ENCODE measurements around the gene UGGT2. TPM values are rescaled to one million over a fixed set of nuclear protein-coding genes. Genes with fewer than 3 reads are reported as not detected.
"Not testable (repeated sequence)": the region's sequence is repeated elsewhere in the genome, so short reads cannot be mapped to it uniquely, and the experiment has no call there.

The UGGT2 gene
- total RNA-seq, 1 donor from 2014 or later, result 32.7 TPM

DNA sequence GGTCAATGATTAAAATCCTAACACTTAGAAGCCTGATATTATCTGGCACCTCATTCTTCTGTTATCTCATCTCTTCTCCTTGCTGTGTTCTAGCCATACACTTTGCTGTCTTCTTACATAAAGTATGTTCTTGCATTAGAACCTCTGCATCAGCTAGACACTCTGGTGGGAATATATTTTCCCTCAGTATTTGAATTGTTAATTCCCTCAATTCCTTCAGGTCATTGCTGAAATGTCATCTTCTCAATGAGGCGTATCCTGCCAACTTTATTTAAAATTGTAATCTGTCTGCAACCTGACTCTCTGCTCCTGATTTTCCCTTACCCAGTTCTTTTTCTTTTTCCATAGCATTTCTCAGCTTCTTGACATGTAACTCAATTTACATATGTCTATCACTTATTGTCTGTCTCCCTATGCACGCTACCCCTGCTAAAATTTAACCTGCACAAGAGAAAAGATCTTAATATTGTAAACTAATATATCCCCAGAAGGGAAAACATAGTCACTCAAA, 138.2 kb downstream of the UGGT2 start:
- no peak for DNase-seq (ENCODE audit: extremely low read depth, low read depth, low spot score)

DNA sequence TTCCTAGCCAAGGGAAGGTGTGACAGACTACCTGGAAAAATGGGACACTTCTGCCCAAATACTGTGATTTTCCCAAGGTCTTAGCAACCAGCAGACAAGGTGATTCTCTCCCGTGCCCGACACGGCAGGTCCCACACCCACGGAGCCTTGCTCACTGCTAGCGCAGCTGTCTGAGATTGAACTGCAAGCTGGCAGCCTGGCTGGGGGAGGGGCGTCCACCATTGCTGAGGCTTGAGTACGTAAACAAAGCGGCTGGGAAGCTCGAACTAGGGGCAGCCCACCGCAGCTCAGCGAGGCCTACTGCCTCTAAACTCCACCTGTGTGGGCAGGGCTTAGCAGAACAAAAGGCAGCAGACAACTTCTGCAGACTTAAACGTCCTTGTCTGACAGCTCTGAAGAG, 146.2 kb downstream of the UGGT2 start:
- DNase-seq (ENCODE audit: extremely low read depth, low read depth, low spot score), result no peak

DNA sequence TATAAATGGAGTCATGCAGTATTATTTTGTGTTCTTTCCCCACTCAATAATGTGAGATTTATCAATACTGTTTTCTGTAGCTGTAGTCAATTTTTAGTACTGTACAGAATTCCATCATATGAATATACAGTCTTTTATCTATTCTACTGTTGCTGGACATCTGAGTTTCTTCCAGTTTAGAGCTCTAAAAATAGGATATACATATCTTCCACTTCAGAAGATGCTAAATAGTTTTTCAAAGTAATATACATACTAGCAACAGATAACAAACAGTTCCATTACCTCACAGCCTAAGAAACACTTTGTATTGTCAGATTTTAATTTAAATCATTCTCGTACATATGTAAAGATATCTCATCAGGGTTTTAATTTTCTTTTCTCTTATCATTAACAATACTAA, 149.6 kb downstream of the UGGT2 start:
- no peak for DNase-seq (ENCODE audit: extremely low read depth, low read depth, low spot score)

DNA sequence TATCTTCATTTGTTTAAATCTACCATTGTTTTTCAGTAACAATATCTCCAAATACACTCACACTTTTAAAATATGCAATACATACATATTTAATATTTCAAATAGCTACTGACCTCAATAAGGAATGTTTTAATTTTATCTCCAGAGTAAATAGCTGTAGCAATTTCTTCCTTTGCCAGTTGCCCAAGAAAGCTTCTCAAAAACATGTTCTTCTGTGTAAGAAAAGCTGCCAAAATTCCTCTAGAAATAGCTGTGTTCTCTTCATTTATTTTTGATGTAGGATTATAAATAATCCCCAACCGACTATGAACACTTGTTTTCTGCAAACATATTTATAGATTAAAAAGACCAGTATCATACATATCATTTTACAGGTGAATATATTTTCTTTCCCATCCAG, 150.5 kb downstream of the UGGT2 start:
- DNase-seq (ENCODE audit: extremely low read depth, low read depth, low spot score), result no peak

DNA sequence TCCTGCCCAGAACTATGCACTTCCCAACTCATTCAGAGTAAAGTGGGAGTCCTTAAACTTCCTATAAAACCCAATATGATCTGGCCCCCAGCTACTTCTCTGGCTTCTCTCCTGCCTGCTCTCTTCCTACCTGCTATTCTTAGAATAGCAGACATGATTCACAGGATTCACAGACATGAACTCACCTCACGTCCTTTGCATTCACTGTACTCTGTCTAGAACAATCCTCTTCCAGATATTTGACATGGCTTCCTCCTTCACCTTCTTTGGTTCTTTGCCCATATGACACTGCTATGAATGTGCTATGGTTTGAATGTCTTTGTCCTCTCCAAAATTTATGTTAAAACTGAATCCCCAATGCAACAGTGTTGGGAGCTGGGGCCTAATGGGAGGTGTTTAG, 154.9 kb downstream of the UGGT2 start:
- no peak for DNase-seq (ENCODE audit: extremely low read depth, low read depth, low spot score)

DNA sequence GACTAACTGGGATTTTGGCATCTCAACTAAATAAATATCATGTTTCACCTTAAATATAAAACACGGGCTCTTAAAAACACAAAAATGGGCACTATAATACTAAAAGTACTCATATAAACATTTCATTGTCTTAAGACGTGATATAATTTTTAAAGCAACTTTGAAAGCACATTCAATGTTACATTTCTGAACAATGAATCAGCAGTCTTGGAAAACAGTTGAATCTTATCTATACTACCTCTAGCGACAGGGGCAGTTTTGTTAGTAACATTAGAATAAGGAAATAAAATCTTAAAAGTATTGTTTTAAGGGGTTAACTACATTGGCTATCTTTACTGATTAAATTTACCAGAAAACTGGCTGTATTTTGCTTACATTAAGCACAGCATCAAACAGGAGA, 156.9 kb downstream of the UGGT2 start:
- DNase-seq (ENCODE audit: extremely low read depth, low read depth, low spot score), result peak; percentile 14

DNA sequence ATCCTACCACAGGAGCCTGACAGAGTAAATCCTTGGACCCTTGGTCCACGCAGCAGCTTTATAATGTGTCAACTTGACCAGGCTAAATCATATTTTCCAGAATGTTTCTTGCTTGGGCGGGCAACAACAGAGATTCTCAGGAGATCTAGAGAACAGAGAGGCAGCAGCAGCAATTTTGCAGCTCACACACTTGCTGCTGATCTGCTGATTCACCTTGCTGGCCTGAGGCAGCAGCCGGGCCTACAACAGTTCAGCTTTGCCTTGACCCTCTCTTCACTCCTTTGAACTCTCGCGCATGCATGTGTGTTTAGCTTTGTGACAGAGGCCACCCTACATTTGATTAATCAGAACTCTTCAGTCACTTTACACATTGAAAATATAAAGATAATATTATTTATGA, 159.3 kb downstream of the UGGT2 start:
- no peak for DNase-seq (ENCODE audit: extremely low read depth, low read depth, low spot score)

DNA sequence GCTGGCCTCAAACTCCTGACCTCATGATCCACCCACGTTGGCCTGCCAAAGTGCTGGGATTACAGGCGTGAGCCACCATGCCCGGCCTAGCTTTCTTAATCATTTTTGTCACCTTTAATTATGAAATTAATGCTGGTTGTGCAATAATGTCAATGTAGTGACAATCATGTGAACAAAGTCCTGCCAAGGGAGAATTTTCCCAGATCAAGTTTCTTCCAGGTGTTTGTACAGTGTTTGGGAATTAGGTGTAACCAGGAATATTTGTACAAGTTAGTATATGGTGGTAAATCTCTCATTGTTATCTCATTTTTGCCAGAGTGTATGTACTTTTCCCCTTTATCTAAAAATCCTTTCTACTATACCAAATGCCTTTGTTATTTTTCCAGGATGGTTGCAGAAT, 171.1 kb downstream of the UGGT2 start:
- no peak for DNase-seq (ENCODE audit: extremely low read depth, low read depth, low spot score)

DNA sequence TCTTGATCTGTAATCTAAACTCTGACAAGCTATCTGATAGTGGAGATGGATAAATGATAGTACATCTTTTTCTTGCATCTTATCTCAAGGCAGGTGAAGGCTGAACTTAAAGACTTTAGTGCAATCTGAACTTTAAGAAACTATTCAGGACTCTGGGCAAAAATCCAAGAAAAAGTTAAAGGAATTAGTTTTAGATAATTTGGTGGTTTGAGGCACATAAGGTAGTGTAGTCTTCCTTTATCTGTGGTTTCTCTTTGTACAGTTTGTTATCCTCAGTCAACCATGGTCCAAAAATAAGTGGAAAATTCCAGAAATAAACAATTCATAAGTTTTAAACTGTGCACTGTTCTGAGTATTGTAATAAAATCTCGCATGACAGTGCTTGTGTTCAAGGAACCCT, 172.9 kb downstream of the UGGT2 start:
- DNase-seq (ENCODE audit: extremely low read depth, low read depth, low spot score), result no peak

DNA sequence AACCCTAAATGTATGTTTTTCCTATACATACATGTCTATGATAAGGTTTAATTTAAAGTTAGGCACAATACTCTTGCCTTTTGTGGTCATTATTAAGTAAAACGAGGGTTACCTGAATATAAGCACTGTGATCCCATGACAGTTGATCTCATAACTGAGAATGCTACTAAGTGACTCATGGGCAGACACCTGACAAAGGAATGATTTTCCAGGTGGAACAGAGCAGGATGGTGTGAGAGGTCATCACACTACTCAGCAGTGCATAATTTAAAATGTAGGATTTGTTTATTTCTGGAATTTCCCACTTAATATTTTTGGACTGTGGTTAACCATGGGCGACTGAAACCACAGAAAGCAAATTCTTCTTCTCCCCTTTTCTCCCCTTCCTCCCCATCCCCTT, 178.9 kb downstream of the UGGT2 start:
- no peak for DNase-seq (ENCODE audit: extremely low read depth, low read depth, low spot score)

DNA sequence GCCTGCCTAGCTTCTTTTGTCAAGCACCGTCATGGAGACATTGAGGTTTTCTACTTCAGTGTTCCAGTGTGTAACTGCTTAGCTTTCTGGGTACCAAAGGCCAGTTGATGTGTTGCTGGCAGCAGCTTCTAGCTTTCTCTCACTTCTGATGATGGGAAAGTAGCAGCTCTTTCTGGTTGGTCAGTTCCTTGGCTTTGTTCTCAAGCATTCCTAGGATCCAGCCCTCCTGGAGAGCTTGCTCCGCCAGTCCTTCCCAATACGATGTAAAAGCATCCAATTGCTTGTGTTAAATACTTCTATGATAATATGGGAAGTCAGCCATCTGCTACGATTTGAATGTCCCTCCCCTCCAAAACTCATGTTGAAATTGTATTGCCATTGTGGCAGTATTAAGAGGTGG, 182.8 kb downstream of the UGGT2 start:
- DNase-seq (ENCODE audit: extremely low read depth, low read depth, low spot score), result no peak

DNA sequence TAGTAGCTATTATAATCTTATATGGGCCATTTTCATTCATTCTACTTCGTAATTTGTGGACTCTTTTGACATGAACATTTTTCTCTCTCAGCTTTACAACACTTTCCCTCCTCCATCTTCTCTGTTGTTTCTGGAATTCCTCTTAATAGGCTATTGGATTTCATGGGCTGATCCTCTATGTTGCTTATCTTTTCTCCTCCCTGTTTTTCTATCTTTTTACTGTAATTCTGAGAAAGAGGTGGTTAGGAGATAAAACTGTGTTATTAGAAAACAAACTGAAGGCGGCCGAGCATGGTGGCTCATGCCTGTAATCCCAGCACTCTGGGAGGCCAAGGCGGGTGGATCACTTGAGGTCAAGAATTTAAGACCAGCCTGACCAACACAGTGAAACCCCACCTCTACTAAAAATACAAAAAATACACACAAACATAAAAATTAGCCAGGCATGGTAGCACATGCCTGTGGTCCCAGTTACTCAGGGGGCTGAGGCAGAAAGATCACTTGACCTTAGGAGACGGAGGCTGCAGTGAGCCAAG, 188.1 kb downstream of the UGGT2 start:
- DNase-seq (ENCODE audit: extremely low read depth, low read depth, low spot score), result no peak

DNA sequence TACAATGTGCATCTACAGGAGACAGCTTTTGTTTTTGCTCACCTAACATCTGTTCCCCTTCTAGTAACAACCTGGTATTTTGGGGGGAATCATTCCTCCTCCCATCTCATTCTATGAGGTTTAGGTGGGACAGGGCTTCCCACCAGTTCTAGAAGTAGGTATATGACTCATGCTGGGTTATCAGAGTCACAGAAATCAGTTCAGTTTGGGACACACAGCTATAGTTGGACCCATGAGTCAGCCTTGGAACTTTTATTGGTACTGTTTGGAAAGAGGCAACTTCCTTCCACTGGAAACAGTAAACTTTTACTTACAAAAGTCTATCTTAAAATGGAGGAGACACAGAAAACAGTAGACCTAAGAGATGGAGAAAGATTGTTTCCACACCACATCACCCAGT, 190.8 kb downstream of the UGGT2 start:
- DNase-seq (ENCODE audit: extremely low read depth, low read depth, low spot score), result no peak

DNA sequence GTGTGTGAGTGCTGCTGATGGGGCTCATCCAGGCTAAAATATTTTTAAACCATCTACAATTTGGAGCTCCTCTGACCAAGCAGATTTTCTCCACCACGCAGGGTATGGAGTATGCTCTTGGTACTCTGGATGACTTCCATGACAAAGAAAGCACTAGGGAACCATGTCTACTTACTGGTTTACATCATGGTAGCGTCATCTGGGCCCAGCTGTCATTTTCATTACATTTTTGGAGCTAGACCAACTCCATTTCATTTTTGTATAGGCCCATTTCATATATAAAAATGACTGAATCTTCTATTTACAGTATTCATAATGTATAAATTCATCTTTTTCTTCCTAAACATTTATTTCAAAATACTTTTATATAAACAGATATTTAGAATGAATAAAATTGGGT, 191.9 kb downstream of the UGGT2 start:
- DNase-seq (ENCODE audit: extremely low read depth, low read depth, low spot score), result no peak

DNA sequence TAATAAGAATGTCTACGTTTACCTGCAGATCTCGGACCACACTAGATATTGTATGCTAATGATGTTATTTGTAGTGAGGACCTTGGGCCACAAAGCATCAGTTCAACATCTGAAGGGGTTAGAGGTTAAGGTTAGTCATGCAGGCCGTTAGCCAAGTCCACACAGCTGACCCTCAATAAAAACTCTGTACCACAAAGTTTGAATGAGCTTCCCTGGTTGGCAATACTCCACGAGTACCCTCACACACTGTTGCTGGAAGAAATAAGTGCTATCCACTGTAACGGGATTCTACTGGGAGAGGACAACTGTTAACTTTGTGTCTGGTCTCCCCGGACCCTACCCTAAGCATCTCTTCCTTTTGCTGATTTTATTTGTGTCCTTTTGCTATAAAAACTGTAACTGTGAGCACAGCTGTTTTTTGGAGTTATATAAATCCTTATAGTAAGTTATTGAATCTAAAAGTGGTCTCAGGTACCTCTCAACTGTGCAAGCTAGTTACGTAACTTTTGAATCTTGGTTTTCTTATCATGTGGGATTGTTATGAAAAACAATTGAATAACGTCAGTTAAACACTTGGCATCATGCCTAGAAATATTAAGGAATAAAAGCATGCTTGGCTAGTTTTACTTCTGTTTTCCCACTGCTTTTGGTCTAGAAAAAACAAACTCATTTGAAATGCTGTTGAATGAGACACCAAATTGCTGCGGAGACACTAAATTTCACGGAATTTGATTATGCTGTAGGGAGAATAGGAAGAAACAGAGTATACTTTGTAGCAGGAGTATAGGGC, 194.7 kb downstream of the UGGT2 start:
- DNase-seq (ENCODE audit: extremely low read depth, low read depth, low spot score), result peak; percentile 77

DNA sequence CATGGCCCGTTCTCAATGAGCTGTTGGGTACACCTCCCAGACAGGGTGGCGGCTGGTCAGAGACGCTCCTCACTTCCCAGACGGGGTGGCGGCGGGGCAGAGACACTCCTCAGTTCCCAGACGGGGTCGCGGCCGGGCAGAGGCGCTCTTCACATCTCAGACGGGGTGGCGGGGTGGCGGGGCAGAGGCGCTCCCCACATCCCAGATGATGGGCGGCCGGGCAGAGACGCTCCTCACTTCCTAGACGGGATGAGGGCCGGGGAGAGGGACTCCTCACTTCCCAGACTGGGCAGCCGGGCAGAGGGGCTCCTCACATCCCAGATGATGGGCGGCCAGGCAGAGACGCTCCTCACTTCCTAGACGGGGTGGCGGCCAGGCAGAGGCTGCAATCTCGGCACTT, 207.5 kb downstream of the UGGT2 start:
- DNase-seq (ENCODE audit: extremely low read depth, low read depth, low spot score), result not testable (repeated sequence)

DNA sequence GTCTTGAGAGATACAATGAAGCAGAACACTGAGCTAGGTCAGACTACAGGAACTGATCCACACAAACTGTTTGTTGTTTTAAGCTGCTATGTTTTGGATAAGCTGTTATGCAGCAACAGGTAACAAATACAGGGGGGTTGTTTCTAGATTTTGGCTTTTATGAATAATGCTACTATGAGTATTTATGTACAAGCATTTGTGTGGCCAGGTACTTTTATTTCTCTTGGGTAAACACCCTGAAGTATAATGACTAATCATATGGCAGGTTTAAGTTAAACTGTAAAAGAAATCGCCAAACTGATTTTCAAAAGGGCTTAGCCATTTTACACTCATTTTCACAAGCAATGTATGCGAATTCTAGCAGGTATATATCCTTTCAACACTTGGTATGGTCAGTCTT, 210.3 kb downstream of the UGGT2 start:
- DNase-seq (ENCODE audit: extremely low read depth, low read depth, low spot score), result no peak

DNA sequence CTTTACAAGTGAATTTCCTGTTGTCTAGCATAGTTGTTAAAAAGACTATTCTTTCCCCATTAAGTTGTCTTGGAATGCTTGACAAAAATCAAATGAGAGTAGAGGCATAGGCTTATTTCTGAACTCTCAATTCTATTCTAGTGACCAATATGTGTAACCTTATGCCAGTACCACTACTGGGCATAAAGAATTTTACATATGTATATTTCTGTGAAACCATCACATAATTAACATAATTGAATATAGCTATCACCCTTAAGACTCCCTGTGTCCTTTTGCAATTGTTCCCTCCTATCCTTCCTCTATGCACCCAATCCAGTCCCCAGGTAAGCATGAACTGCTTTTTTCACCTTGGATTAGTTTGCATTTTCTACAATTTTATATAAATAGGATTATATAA, 211.3 kb downstream of the UGGT2 start:
- no peak for DNase-seq (ENCODE audit: extremely low read depth, low read depth, low spot score)

DNA sequence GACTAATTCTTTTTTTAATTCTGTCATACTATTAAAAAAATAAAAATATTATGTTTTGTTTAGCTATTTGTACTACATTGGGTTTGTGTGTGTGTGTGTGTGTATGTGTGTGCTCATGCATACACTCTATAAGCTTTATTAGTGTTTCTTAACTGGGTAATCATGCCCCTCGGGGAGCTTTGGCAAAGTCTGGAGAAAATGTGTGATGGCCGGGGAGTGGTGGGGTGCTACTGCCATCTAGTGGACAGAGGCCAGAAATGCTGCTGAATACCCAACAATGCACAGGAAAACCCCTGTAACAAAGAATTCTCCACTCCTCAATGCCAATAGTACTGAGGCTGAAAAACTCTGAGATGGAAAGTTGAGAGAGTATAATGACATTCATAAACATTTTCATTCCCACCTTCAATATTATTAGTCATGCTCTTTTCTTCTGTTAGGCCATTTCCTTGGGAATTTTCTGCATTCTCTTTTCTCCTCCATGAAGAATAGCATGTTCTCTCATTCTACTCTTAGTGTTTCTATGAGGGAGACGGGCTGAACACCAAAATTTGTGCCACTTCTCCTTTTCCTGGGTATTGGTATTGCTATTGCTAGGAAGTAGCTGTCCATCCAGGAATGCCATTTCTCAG, 219.0 kb downstream of the UGGT2 start:
- no peak for DNase-seq (ENCODE audit: extremely low read depth, low read depth, low spot score)

DNA sequence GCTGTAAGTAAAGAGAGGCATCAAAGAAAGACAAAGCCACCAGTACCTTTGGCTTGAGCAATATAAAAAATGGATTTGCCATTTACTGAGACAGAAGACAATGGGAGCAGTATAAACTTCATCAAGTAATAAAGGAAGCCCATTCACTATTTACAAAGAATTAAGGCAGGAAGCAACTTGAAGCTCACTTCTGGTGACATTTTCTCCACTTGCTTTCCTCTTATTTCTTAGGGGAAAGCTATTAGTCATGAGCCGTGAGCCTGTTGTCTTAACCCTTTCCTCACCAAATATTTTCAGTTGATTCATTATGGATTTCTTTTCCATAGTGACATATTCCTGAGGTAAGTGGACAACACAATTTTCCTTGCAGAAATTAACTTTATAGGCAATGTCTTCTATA, 219.5 kb downstream of the UGGT2 start:
- DNase-seq (ENCODE audit: extremely low read depth, low read depth, low spot score), result no peak

DNA sequence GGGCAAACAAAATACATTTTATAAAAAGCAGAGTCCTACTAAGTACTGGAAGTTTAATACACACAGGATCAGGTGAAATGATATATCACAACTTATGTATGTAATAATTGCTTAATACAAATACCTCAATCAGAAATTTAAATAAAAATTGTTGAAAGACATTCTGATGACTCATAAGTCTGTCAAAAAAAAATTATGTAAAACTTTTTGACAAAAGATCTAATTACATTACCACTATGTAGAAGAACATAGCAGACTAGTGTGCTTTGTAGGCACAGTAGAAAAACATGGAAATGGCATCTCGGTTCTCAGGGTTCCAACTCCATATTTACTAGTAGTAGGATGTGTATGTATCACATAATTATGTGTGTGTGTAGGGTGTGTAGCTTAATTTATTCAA, 220.1 kb downstream of the UGGT2 start:
- no peak for DNase-seq (ENCODE audit: extremely low read depth, low read depth, low spot score)

DNA sequence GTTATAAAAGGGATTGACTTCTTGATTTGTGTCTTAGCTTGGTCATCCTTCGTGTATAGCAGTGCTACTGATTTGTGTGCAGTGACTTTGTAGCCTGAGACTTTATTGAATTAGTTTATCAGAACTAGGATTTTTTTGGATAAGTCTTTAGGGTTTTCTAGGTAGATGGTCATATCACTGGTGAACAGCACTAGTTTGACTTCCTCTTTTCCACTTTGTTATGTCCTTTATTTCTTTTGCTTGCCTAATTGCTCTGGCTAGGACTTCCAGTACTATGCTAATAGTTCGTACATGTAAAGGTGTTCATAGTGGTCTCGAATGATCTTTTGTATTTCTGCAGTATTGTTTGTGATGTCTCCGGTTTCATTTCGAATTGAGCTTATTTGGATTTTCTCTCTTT, 230.9 kb downstream of the UGGT2 start:
- DNase-seq (ENCODE audit: extremely low read depth, low read depth, low spot score), result no peak

All from glomerular endothelial cell (primary cell).